SK-N-MC (cell line): ENCODE data around the gene ANKRD17.
"Not testable (repeated sequence)": the region's sequence is repeated elsewhere in the genome, so short reads cannot be mapped to it uniquely, and the experiment has no call there.

Experiments used
- EZH2 ChIP-seq: fragments of 200-600 bp; sonication (generic); IDR thresholded peaks from one replicate; pipeline ENCODE4 v1.6.1; 2017; ENCODE audit warnings: antibody characterized with exemption
- FOXP2 ChIP-seq: optimal IDR thresholded peaks from 2 replicates; pipeline ENCODE3; 2011; ENCODE audit warnings: mild to moderate bottlenecking, moderate library complexity; ENCODE audit not compliant: insufficient read depth; ENCODE audit errors: extremely low read length, control extremely low read depth
- POLR2AphosphoS5 ChIP-seq: IDR thresholded peaks from 2 replicates; pipeline ENCODE4 v1.6.1; 2012; ENCODE audit warnings: mild to moderate bottlenecking, low read depth, low read length, borderline replicate concordance

GRCh38 chr4:73255847-73256246 is 2.8 kb downstream of the ANKRD17 start:
- not testable (repeated sequence) for TF ChIP-seq POLR2AphosphoS5, EZH2, FOXP2
